ENCODE data around the gene NOM1. TPM values are rescaled to one million over a fixed set of nuclear protein-coding genes. Genes with fewer than 3 reads are reported as not detected.

The NOM1 gene
- total RNA-seq, 4 donors from 2014 or later, result 12.9 to 18.0 (median 14.3) TPM

DNA sequence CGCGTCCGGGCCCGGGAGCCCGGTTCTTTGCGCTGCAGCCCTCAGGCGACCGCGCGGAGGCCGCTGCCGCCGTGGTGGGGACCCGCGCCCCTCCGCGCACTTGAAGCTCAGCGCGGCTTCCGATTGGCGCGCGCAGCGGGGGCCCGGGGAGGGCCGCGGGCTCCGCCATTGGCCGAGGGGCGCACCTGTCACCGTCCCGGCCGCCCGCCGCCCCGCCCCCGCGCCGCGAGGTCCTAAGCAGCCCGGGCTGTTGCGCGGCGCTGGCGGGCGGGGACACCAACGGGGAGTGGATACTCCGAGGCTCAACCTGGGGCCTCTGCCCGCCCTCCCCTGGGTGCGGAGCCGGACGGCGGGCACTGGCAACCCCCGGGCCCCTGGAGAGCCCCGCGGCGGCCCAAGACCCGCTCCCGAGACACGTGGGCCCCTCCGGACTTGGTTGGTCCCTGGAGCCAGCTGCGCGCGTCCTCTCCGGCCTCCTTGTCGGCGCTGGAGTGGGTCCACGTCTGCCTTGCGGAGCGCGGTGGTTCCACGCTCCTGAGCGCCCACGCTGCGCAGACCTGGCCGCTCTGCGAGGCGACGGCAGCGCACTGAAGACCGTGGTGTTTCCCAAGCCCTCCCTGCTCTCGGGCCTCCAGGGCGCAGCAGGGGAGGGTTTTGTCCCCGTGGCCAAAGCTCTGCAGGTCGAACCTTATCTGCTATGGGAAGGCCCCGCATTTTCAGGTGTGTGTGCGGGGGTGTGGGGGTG lies 61.2 kb downstream of the NOM1 start, which contains the start of gene MNX1:
MNX1 (minus strand) TSS at position 76 of the 745 bp plus-strand sequence. CDS start 313 bp downstream, outside the sequence.
- intact Hi-C loops (cut with DNase I; ENCODE audit: low total_unique reads), result no loop called here
- DNase-seq, result peak; percentile 23 to 57
- in situ Hi-C loops (cut with MboI; ENCODE audit: low sequenced_read_pairs in 4 of 4), result no loop called here

GRCh38 chr7:157011333-157012112 lies 62.0 kb downstream of the NOM1 start:
- DNase-seq (no peak), ATAC-seq (no peak)
- in situ Hi-C loops (cut with MboI; ENCODE audit: low sequenced_read_pairs in 4 of 4), result no loop called here
- Histone ChIP-seq H3K36me3 (no peaks in the 10 kb centered on the region), H3K27ac (no peak overlapping the region), H3K4me1 (peaks cover 0 to 4% of the 10 kb centered on the region in 2 donors), H3K9me3 (no peaks in the 10 kb centered on the region), H3K27me3 (peaks cover 80 to 93% (median 89%) of the 10 kb centered on the region in 3 donors), H3K4me3 (peak overlapping the region; percentile 62 to 72 (median 66))
- no peak for TF ChIP-seq CTCF (IDR thresholded peaks at IDR 0.05 in 4 of 5, conservative IDR thresholded peaks at IDR 0.05 in 1 of 5)
- no peak for TF ChIP-seq POLR2A (IDR thresholded peaks at IDR 0.05)
- intact Hi-C loops (cut with DNase I; ENCODE audit: low total_unique reads), result no loop called here

More for the DNA sequence above, 61.2 kb downstream of the NOM1 start, which contains the start of gene MNX1:
- no peak for TF ChIP-seq CTCF (IDR thresholded peaks at IDR 0.05 in 4 of 5, conservative IDR thresholded peaks at IDR 0.05 in 1 of 5)
- no peak for TF ChIP-seq POLR2A (IDR thresholded peaks at IDR 0.05)
- Histone ChIP-seq H3K27me3 (peaks cover 80 to 93% (median 89%) of the 10 kb centered on the region in 3 donors), H3K4me3 (peak within 1 kb of the TSS; percentile 62 to 72 (median 66)), H3K36me3 (no peaks in the 10 kb centered on the region), H3K9me3 (no peaks in the 10 kb centered on the region), H3K4me1 (peaks cover 0 to 4% of the 10 kb centered on the region in 2 donors), H3K27ac (no peak within 1 kb of the TSS)
- peak; percentile 87 to 92 for ATAC-seq

GRCh38 chr7:157012113-157012547 lies 62.6 kb downstream of the NOM1 start:
- intact Hi-C loops (cut with DNase I; ENCODE audit: low total_unique reads), result no loop called here
- ATAC-seq (no peak), DNase-seq (no peak)
- peaks cover 82 to 93% (median 89%) of the 10 kb centered on the region in 3 donors for H3K27me3 ChIP-seq
- H3K9me3 ChIP-seq, result no peaks in the 10 kb centered on the region
- H3K36me3 ChIP-seq, result no peaks in the 10 kb centered on the region
- no peak overlapping the region for H3K4me3 ChIP-seq
- H3K27ac ChIP-seq, result no peak overlapping the region
- in situ Hi-C loops (cut with MboI; ENCODE audit: low sequenced_read_pairs in 4 of 4), result no loop called here
- TF ChIP-seq POLR2A (IDR thresholded peaks at IDR 0.05) (no peak), CTCF (IDR thresholded peaks at IDR 0.05 in 4 of 5, conservative IDR thresholded peaks at IDR 0.05 in 1 of 5) (no peak)
- peaks cover 0 to 4% of the 10 kb centered on the region in 2 donors for H3K4me1 ChIP-seq

DNA sequence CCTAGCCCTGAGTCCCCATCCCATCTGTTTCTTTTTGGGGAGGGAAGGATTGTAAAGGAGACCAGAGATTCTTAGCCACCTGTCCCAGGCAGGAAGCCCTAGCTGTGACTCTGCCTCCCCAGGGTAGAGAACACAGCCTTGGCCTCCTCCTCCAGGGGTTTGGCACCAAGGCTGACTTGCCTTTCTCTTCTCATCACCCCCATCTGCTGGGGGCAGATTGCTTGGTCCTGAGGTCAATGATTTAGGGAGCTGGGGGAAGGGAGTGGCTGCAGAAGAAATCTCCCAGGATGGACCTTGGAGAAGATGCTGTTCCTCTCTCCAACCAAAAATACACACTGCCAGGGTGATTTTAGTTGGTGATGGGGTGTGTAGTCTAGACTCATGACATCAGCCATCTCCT lies 63.6 kb downstream of the NOM1 start:
- intact Hi-C loops (cut with DNase I; ENCODE audit: low total_unique reads) (no loop called here), in situ Hi-C loops (cut with MboI; ENCODE audit: low sequenced_read_pairs in 4 of 4) (no loop called here)
- no peak overlapping the region for H3K4me3 ChIP-seq
- H3K36me3 ChIP-seq, result no peaks in the 10 kb centered on the region
- H3K4me1 ChIP-seq, result peaks cover 0 to 10% of the 10 kb centered on the region in 2 donors
- no peaks in the 10 kb centered on the region for H3K9me3 ChIP-seq
- no peak overlapping the region for H3K27ac ChIP-seq
- H3K27me3 ChIP-seq, result peaks cover 82 to 93% (median 89%) of the 10 kb centered on the region in 3 donors
- ATAC-seq (no peak), DNase-seq (no peak)
- TF ChIP-seq CTCF (IDR thresholded peaks at IDR 0.05 in 4 of 5, conservative IDR thresholded peaks at IDR 0.05 in 1 of 5) (no peak), POLR2A (IDR thresholded peaks at IDR 0.05) (no peak)

Measured in gastrocnemius medialis (tissue), 4 donors.